ENCODE results near the gene RHBDD2.

Gene RHBDD2

GRCh38 chr7:75920431-75921161 lies 41.8 kb downstream of the RHBDD2 start:
- DNase-seq: peak; percentile 71

GRCh38 chr7:75921479-75921878 lies 42.6 kb downstream of the RHBDD2 start:
- DNase-seq: no peak

- no peak for DNase-seq
Observed at GRCh38 chr7:75922966-75923603, 44.3 kb downstream of the RHBDD2 start.

- no peak for DNase-seq
Observed at GRCh38 chr7:75924256-75924655, 45.4 kb downstream of the RHBDD2 start.

GRCh38 chr7:75924889-75925288 lies 46.1 kb downstream of the RHBDD2 start:
- DNase-seq: no peak

- no peak for DNase-seq
Observed at GRCh38 chr7:75925717-75926435, 47.0 kb downstream of the RHBDD2 start.

- peak; percentile 13 for DNase-seq
Observed at GRCh38 chr7:75928568-75928914, 49.7 kb downstream of the RHBDD2 start.

- DNase-seq: no peak
Observed at GRCh38 chr7:75931680-75932079, 52.8 kb downstream of the RHBDD2 start.

- no peak for DNase-seq
Observed at GRCh38 chr7:75937958-75938786, 59.3 kb downstream of the RHBDD2 start.

Data from activated CD4-positive, alpha-beta T cell treated with anti-CD3 and anti-CD28 coated beads for 48 hours (primary cell).